Spinal cord (tissue), 10 donors: ENCODE data around the gene PPP6R3. TPM values are rescaled to one million over a fixed set of nuclear protein-coding genes. Genes with fewer than 3 reads are reported as not detected.

Source experiments
- DNase-seq, 6 donors: peaks; one replicate each; pipeline versions ENCODE4 v3.0.0 to v3.0.0-alpha.2; 2013 to 2015; ENCODE audit warnings: low spot score in 6 of 6, low read depth in 4 of 6
- H3K27ac ChIP-seq: one replicate; pipeline ENCODE4 v1.5.1; 2013; ENCODE audit warnings: low read depth, low read length, control low read depth
- H3K27me3 ChIP-seq: one replicate; pipeline ENCODE4 v1.6.1; 2013; ENCODE audit warnings: low read length; ENCODE audit not compliant: control insufficient read depth, insufficient read depth
- H3K36me3 ChIP-seq: one replicate; pipeline ENCODE4 v1.6.1; 2013; ENCODE audit warnings: low read length; ENCODE audit not compliant: control insufficient read depth, insufficient read depth
- H3K4me1 ChIP-seq: one replicate; pipeline ENCODE4 v1.6.1; 2013; ENCODE audit warnings: low read length; ENCODE audit not compliant: control insufficient read depth, insufficient read depth
- H3K4me3 ChIP-seq: one replicate; pipeline ENCODE4 v1.5.1; 2013; ENCODE audit warnings: low read depth, low read length, control low read depth
- H3K9me3 ChIP-seq: one replicate; pipeline ENCODE4 v1.6.1; 2013; ENCODE audit warnings: low read length; ENCODE audit not compliant: control insufficient read depth, insufficient read depth
- WGBS: methylation state at CpG from one replicate; pipeline ENCODE4 v1.1.5; 2013; ENCODE audit warnings: missing lambda C conversion rate; ENCODE audit not compliant: insufficient coverage; 5-methylcytosine and 5-hydroxymethylcytosine counted together
- polyA plus RNA-seq, 2 donors: library from polyadenylated mRNA; unstranded; fragments of 120-200 nt; gene quantifications; one replicate each; pipeline ENCODE4 v1.2.1, GENCODE V29; 2013; ENCODE audit not compliant: insufficient read length in 2 of 2
- total RNA-seq, 2 donors: library from RNA; depleted of rRNA in 1 of 2; stranded (reverse); fragments of 120-200 nt in 1 of 2; fragments of >200 nt in 1 of 2; gene quantifications; one replicate each; pipeline versions ENCODE4 v1.2.3 to v1.2.4, GENCODE V29; 2013 to 2014
- donor health status: healthy.

Gene PPP6R3
- total and polyA plus RNA-seq, 4 donors: 62.4 to 154 (median 94.0) TPM

DNA sequence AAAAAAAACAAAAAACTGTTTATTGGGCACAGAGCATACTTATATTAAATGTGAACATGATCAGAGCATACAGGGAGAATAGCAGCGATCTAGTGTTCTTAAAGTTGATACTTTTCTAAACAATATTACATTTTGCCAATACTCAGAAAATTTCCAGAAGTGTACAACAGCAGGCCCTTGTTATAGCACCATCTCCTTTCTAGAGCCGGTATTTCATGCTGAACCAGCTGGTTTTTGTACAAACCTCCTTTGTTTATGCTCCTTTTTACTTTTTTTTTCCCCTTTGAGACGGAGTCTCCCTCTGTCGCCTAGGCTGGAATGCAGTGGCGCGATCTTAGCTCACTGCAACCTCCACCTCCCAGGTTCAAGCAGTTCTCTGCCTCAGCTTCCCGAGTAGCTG lies 90.7 kb downstream of the PPP6R3 start:
- 67% methylated on average over 5 of the region's 7 CpGs for WGBS
- H3K27ac ChIP-seq: no peak overlapping the region
- peaks cover 16% of the 10 kb centered on the region for H3K36me3 ChIP-seq

DNA sequence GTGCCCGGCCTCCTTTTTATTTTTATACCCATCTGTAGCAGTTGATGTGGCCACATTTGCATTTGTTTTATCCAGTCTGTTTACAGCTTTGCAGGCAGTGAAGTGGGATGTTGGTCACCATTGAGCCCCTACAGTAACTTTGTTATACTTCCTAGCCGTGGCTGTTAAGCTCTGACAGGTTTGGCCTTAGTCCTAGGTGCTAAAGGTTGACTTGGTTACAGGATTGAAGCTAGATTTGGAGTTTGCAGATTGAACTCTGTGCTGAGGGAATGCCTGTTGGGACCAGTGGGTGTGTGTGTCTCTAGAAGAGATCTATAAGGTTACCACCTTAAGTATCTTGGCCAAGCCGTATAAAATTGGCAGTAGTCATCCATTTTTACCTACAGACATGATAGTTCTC lies 91.2 kb downstream of the PPP6R3 start:
- no peak for DNase-seq
- Histone ChIP-seq H3K36me3 (peaks cover 16% of the 10 kb centered on the region), H3K27ac (no peak overlapping the region), H3K9me3 (no peaks in the 10 kb centered on the region), H3K27me3 (no peaks in the 10 kb centered on the region), H3K4me3 (no peak overlapping the region), H3K4me1 (no peaks in the 10 kb centered on the region)
- 85% methylated on average over 2 of the region's 3 CpGs for WGBS

More for the DNA sequence above, 90.7 kb downstream of the PPP6R3 start:
- no peaks in the 10 kb centered on the region for H3K27me3 ChIP-seq
- no peaks in the 10 kb centered on the region for H3K4me1 ChIP-seq
- H3K4me3 ChIP-seq: no peak overlapping the region
- H3K9me3 ChIP-seq: no peaks in the 10 kb centered on the region
- no peak for DNase-seq

DNA sequence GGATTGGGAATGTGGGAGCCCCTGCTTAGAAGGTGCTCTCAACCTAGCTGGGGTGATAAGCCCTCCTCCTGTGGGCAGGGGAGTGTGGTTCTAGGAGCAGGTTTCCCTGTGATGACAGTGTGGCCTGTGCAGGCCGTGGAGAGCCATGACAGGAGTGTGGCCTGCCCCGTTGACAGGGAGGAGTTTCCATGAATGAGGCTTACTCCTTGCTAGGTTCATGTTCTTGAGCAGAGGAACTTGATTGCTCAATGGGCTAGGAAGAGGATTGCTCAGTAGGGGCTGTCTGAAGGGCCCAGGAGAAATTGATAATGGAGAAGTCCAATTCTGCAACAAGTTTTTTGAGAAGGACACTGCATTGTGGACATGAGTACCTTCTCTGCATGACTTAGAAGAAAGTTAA lies 92.0 kb downstream of the PPP6R3 start:
- WGBS: 100% methylated on average over 2 of the region's 2 CpGs
- no peaks in the 10 kb centered on the region for H3K9me3 ChIP-seq
- no peak overlapping the region for H3K27ac ChIP-seq
- H3K4me3 ChIP-seq: no peak overlapping the region
- H3K36me3 ChIP-seq: peaks cover 18% of the 10 kb centered on the region
- no peaks in the 10 kb centered on the region for H3K27me3 ChIP-seq
- no peaks in the 10 kb centered on the region for H3K4me1 ChIP-seq
- no peak for DNase-seq

DNA sequence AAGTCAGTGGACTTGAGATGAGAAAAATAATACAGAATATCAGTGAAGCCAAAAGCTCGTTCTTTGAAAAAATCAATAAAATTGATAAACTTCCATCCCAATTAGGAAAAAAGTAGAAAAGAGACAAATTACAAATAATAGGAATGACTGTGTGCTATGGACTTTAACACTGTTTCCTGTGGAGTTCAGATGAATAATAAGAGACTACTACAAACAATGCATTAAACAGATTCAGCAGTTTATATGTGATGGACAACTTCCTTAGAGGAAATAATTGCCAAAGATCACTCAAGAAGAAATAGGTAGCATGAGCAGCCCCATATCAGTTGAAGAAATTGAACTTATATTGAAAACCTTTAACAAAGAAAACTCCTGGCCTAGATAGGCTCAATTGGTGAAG lies 99.7 kb downstream of the PPP6R3 start:
- Histone ChIP-seq H3K36me3 (peaks cover 9% of the 10 kb centered on the region), H3K9me3 (no peaks in the 10 kb centered on the region), H3K4me1 (no peaks in the 10 kb centered on the region), H3K4me3 (no peak overlapping the region), H3K27me3 (no peaks in the 10 kb centered on the region), H3K27ac (no peak overlapping the region)
- no CpG with 5 or more reads among the region's 1 CpG for WGBS
- no peak for DNase-seq

DNA sequence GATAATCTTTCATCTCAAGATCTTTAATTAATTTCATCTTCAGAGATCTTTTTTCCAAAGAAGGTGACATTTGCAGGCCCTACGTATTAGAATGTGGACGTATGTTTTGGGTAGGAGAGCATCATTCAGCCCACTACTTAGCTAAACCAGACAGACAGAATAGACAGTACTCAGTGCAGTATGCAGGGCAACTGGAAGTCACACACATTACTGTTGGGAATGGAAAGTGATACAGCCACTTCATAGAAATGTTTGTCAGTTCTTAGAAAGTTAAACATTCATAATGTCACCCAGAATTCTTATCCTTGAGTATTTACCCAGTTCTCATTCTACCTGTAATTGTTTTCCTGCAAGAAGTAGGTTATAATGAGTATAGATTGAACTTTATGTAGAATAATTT lies 102.9 kb downstream of the PPP6R3 start:
- Histone ChIP-seq H3K27me3 (no peaks in the 10 kb centered on the region), H3K27ac (no peak overlapping the region), H3K9me3 (no peaks in the 10 kb centered on the region), H3K4me3 (no peak overlapping the region), H3K36me3 (peaks cover 10% of the 10 kb centered on the region), H3K4me1 (no peaks in the 10 kb centered on the region)
- DNase-seq: no peak
- no CpG with 5 or more reads among the region's 2 CpGs for WGBS

DNA sequence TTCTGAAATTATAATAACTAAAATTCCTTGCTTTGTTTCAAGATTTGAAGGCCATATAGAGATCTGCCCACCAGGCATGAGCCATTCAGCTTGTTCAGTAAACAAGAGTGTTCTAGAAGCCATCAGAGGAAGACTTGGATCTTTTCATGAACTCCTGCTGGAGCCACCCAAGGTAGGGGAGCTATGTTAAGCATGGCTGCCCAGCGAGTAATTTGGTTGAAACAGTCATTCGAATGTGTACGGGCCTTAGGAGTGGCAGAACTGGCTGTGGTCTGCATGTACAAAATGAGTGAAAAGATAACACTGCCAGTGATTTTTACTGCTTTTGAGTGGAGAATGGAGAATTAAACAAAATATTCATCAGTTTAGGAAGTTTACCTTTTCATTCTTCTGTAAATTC lies 103.7 kb downstream of the PPP6R3 start:
- H3K4me3 ChIP-seq: no peak overlapping the region
- no peaks in the 10 kb centered on the region for H3K27me3 ChIP-seq
- H3K27ac ChIP-seq: no peak overlapping the region
- H3K36me3 ChIP-seq: peaks cover 12% of the 10 kb centered on the region
- 100% methylated on average over 3 of the region's 3 CpGs for WGBS
- H3K9me3 ChIP-seq: no peaks in the 10 kb centered on the region
- DNase-seq: no peak
- no peaks in the 10 kb centered on the region for H3K4me1 ChIP-seq

DNA sequence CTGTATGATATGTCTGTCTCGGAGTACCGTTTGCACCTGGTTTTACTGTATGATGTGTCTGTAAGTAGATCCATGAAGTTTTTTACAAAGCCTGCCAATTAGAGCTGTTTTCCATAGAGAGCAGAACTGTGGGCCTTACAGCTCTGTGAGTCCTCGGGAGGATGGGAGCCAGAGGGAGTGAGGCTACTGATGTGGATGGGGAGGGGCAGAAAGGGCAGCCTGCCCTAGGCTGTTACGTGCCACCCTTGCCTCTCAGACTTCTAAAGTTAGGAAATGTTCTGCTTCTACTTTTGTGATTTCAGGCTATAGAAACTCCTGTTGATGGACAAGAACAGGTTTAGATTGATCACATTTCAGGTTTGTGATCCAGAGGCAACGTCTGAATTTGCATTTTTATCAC lies 105.2 kb downstream of the PPP6R3 start:
- Histone ChIP-seq H3K4me1 (no peaks in the 10 kb centered on the region), H3K9me3 (no peaks in the 10 kb centered on the region), H3K36me3 (peaks cover 12% of the 10 kb centered on the region), H3K4me3 (no peak overlapping the region), H3K27me3 (no peaks in the 10 kb centered on the region), H3K27ac (no peak overlapping the region)
- WGBS: 73% methylated on average over 5 of the region's 5 CpGs
- no peak for DNase-seq

DNA sequence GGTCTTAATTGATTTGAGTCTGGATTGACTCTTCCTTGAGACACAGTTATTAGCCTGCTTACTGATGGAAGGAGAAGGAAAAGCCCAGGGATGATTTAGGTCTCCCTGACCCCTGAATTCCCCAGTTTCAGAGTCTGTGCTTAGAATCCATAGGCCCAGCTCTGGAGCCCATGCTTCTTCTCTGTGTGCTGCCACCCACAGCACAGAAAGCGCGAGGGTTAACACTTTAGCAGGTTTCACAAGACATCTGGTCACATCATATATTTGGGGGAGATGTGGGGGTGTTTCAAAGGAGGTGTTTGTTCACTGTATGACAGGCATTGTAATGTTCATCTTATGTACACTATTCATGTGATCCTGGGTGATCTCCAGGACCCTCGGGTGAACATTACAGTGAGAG lies 107.0 kb downstream of the PPP6R3 start:
- Histone ChIP-seq H3K9me3 (no peaks in the 10 kb centered on the region), H3K4me1 (no peaks in the 10 kb centered on the region), H3K36me3 (peaks cover 18% of the 10 kb centered on the region), H3K27ac (no peak overlapping the region), H3K27me3 (no peaks in the 10 kb centered on the region), H3K4me3 (no peak overlapping the region)
- no peak for DNase-seq
- WGBS: 40% methylated on average over 1 of the region's 3 CpGs

DNA sequence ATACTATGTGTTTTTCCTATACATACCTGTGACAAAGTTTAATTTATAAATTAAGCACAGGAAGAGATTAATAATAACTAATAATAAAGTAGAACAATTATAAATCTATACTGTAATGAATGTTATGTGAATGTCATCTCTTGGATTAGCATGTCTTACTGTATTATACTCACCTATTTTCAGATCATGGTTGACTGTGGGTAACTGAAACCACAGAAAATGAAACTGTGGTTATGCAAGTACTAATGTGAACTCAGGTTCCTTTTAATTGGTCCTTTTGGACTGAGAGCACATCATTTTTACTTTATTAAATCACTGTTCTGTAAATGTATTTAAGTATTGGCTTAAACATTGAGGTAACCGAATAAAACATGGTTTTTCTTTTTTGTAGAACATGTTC lies 108.8 kb downstream of the PPP6R3 start:
- WGBS: no CpG with 5 or more reads among the region's 1 CpG
- no peaks in the 10 kb centered on the region for H3K4me1 ChIP-seq
- no peak overlapping the region for H3K4me3 ChIP-seq
- no peak for DNase-seq
- peaks cover 15% of the 10 kb centered on the region for H3K36me3 ChIP-seq
- H3K9me3 ChIP-seq: no peaks in the 10 kb centered on the region
- no peak overlapping the region for H3K27ac ChIP-seq
- H3K27me3 ChIP-seq: no peaks in the 10 kb centered on the region

DNA sequence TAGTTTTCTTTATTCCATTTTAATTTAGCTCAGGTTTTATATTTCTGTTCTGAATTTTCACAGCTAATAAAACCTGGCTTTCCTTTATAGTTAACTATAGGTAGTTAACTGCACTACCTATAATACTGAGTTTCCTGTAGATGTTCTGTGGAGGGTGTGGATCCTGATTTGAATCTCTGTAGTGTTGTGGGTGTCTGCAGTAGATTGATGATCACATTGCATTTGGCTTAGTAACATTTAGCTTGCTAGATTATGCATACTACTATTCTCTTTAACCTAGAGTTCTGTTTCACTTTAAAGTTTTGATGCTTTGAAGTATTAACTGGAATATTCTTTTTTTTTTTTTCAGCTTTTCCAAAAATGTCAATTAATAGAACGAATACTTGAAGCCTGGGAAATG lies 110.1 kb downstream of the PPP6R3 start:
- Histone ChIP-seq H3K4me3 (no peak overlapping the region), H3K27me3 (no peaks in the 10 kb centered on the region), H3K4me1 (no peaks in the 10 kb centered on the region), H3K36me3 (peaks cover 15% of the 10 kb centered on the region), H3K9me3 (no peaks in the 10 kb centered on the region), H3K27ac (no peak overlapping the region)
- WGBS: no CpG with 5 or more reads among the region's 1 CpG
- DNase-seq: no peak
